HG03439 (cell line): ENCODE measurements around the gene TRIP12.
"Not testable (repeated sequence)": the region's sequence is repeated elsewhere in the genome, so short reads cannot be mapped to it uniquely, and the experiment has no call there.

Source experiments
- ATAC-seq: cut with Tn5 transposase; IDR thresholded peaks from one replicate; pipeline ENCODE4 v1.9.1; 2021; ENCODE audit warnings: mild to moderate bottlenecking, moderate library complexity; ENCODE audit not compliant: unreplicated experiment

The TRIP12 gene

DNA sequence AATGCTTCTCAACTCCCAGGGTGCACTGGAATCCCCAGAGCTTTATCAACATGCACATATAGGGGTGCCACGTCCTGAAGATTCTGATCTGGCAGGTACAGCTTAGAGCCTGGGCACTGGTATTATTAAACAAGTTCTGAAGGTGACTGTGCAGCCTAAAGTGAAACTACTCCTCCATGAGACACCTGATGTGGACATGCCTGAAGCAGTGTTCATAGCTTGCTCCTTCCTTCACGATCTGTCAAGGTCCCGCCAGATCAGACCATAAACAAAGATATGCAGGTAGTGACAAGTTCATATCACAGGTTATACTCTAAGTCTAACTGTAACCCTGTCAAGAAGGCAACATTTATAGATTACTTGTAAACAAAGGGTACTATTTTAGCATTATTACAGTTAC is 142.2 kb downstream of the TRIP12 start:
- no peak for ATAC-seq

GRCh38 chr2:229777716-229778115 is 144.1 kb downstream of the TRIP12 start:
- ATAC-seq: no peak

- ATAC-seq: no peak
Measured at GRCh38 chr2:229775614-229776313, 146.0 kb downstream of the TRIP12 start.

DNA sequence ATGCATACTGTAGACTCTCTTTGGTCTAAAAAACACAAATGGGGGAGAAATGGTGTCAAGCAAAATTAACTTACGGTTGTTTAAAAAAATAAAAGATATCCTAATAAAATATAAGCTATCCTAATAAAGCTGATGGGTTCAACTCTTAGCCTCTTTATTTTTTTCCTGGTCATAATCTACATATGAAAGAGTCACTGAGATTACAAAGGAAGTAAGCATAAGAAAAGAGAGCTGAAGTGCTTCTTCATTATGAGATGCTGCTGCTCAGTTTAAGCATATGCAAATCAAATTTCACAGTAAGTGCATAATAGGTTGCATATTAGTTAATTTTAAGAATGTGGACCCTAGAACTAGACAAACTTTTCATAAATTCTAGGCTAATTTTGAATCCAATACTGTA is 147.6 kb downstream of the TRIP12 start:
- ATAC-seq: no peak

DNA sequence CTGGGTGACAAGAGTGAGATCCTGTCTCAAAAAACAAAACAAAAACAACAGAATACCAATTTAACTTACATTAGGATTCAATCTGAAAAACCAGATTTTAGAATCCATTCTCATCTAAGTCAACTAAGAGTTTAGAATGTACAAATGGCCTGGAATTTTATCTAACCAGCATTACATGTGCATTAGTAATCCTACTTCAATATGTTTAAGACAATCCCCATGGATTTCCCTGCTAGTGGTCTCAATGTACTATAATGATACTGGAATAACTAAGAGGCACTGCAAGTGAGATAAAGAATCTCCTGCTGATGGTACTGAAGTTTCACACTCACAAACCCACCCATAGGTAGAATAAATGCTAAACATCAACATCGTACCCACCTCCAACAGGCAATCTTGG is 153.6 kb downstream of the TRIP12 start:
- ATAC-seq: no peak

GRCh38 chr2:229765721-229766120 is 156.1 kb downstream of the TRIP12 start:
- ATAC-seq: no peak

GRCh38 chr2:229761663-229762062 is 160.1 kb downstream of the TRIP12 start:
- no peak for ATAC-seq

- ATAC-seq: not testable (repeated sequence)
Measured at GRCh38 chr2:229757462-229757861, 164.3 kb downstream of the TRIP12 start.

DNA sequence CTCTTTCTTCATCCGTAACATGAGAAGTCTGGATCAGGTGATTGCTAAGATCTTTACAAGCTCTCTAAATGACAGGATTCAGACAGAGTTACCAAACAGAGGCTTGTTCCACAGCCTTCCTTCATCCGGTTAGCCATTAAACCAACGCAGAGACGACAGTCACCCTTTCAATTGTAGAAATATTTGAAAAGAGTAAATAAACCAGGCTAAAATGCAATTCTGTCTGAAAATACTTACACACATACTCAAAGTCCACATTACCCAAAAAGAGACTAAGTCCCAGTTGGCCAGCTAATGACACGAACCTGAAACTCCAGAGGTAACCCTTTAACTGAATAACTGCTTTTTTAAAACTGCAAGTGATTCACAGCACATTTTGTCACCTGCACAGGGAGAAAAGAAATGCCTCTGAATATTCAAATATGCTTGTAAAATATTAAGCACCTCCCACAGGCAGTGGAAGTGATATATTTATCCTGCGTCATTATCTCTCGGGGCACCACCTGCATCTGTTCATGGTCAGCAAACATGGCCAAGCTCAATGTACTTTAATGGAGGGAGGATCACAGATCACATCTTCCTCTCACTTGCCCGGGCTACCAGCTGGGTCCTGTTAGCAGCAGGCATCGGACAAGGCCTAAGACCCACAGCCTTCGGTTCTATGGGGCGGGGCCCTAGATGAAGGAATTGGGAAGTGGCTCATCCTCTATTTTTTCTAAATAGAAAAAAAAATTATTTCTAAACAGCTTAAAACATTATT is 168.7 kb downstream of the TRIP12 start:
- no peak for ATAC-seq

- no peak for ATAC-seq
Measured at GRCh38 chr2:229749779-229750178, 172.0 kb downstream of the TRIP12 start.

DNA sequence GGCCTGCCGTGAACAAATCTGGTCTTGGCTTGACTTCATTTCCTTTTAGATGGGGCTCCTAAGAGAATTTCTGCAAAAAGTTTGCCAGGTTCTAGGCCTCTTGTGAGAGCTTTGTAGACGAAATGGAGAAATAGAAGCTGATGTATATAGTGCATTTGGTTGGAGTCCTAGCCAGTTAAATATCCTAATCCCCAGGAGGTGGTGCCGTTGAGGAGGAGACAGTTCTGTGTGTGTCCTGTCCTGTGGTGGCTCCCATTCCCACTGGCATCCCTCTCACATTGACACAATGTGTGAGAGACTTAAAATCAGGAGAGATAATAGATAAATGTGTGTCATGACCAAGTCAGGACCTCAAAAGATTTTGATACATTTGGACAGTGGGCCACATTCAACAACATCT is 172.9 kb downstream of the TRIP12 start:
- ATAC-seq: no peak

DNA sequence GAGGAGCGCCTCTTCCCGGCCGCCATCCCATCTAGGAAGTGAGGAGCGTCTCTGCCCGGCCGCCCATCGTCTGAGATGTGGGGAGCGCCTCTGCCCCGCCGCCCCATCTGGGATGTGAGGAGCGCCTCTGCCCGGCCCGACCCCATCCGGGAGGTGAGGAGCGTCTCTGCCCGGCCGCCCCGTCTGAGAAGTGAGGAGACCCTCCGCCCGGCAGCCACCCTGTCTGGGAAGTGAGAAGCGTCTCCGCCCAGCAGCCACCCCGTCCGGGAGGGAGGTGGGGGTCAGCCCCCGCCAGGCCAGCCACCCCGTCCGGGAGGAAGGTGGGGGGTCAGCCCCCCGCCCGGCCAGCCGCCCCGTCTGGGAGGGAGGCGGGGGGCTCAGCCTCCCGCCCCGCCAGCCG is 179.1 kb downstream of the TRIP12 start:
- not testable (repeated sequence) for ATAC-seq

DNA sequence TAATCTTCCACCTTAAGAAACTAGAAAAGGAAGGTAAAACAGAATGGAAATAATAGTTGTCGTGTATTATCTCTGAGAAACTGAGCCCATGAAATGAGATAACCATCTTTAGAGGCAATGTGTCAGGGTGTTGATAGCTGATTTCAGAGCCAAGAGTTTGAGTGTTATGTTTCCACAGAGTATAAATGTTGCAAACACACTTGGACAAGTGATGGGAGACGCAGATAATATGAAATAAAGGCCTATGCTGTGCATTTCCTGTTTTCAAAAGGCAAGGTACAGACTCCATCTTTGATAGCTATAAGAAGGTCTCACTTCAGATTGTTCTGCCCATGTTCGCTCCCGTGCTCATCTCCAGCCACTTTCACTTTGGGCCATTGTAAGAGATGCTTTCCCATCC is 181.5 kb downstream of the TRIP12 start:
- ATAC-seq: no peak

GRCh38 chr2:229738024-229738625 is 183.7 kb downstream of the TRIP12 start:
- no peak for ATAC-seq

DNA sequence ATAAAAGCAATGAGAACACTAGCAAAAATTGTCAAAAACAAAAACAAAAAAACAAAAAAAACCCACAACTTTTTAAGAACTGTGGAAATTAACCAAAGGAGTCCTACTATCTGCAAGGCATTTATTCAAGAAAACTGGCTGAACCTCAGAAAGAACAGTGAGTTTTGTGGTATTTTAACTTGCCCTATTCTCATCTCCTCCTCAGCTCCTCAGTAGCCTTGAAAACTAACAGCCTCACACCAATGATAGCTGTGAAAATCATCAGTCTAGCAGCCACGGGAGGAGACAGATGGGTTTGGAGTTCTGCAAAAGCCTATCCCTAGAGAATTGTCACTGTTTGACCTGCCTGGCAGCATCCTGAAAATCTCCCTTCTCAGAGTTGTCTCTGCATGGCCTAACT is 187.4 kb downstream of the TRIP12 start:
- ATAC-seq: no peak

- no peak for ATAC-seq
Measured at GRCh38 chr2:229733611-229734245, 188.1 kb downstream of the TRIP12 start.

DNA sequence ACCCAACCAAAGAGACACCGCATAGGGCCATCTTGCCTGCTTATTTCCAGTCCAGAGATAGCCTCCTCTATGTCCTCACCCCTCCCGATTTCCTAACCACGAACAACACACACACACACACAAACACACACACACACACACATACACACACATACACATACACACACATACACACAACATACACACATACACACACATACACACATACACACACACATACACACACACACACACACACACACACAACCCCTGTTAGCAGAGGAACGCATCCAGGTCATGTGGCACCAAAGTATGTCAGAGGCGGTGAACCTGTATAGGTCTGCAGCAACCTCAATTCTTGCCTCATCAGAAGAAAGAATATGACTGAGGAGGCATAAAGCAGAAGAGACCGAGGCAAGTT is 188.9 kb downstream of the TRIP12 start:
- ATAC-seq: no peak

DNA sequence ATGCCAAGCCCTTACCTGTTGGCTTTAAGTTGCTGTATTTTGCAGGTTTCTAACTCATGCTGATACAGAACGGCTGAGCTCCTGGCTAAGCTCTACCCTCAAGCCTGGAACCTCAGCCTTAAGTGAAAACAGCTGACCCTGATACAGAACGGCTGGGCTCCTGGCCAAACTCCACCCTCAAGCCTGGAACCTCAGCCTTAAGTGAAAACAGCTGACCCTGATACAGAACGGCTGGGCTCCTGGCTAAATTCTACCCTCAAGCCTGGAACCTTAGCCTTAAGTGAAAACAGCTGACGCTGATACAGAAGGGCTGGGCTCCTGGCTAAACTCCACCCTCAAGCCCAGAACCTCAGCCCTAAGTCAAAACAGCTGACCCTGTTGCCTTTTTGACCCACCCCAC is 189.9 kb downstream of the TRIP12 start:
- no peak for ATAC-seq

- no peak for ATAC-seq
Measured at GRCh38 chr2:229731363-229731762, 190.4 kb downstream of the TRIP12 start.

GRCh38 chr2:229728370-229728769 is 193.4 kb downstream of the TRIP12 start:
- no peak for ATAC-seq

- no peak for ATAC-seq
Measured at GRCh38 chr2:229726643-229727042, 195.2 kb downstream of the TRIP12 start.
